NCI-H510A treated with DMSO at 0.1 percent for 48 hours (cell line): ENCODE results near the gene KCTD5.
"Not testable (repeated sequence)": the region's sequence is repeated elsewhere in the genome, so short reads cannot be mapped to it uniquely, and the experiment has no call there.

ENCODE experiments used
- DNase-seq: peaks from one replicate; lab custom pipeline; 2025; lab: John Stamatoyannopoulos, UW

Gene KCTD5

DNA sequence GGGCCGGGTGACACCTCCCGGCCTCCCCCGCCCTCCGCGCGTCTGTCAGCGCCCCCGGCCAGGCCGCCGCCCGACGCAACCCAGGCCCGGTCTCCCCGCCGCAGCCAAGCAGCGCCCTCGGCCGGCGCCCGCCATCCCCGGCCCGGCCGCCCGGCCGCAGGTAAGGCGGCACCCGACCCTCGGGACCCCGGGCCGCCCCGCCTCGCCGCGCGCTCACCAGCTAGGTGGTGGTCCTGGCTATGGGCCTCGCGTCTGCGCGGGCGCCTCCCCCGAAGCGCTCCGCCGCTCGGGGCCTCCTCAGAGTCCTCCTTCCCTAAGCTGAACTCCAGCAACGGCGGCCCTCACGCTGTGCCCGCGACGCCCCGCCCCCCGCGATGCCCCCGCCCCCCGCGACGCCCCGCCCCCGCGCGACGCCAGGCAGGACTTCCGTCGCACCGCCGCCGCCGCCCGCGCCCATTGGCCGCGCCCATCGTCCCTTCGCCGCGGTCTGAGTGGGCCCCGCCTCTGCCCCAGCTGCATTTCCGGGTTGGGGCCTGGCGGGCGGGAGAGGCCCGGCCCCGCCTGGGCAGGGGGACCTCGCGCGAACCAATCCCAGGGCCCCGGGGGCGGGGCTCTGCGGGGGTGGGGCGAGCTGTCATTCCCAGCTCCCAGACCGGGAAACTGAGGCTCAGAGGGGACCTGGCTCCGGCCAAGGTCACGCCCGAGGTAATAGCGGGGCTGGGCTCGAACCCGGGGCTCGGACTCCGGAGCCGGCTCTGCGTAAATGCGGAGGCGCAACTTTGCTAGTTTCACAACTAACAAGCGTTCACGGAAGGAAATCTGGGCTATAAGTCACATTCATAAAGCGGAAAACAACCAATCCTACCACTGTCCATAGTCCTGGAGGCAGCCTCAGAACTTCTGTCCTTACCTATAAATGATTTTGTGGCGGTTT, 9.0 kb upstream of the KCTD5 start:
- DNase-seq, result peak; percentile 61

GRCh38 chr16:2675021-2675420, 7.3 kb upstream of the KCTD5 start:
- no peak for DNase-seq

GRCh38 chr16:2675714-2676113, 6.6 kb upstream of the KCTD5 start:
- DNase-seq, result no peak

GRCh38 chr16:2676937-2677336, 5.4 kb upstream of the KCTD5 start:
- not testable (repeated sequence) for DNase-seq

GRCh38 chr16:2678206-2678965, 3.9 kb upstream of the KCTD5 start:
- not testable (repeated sequence) for DNase-seq

DNA sequence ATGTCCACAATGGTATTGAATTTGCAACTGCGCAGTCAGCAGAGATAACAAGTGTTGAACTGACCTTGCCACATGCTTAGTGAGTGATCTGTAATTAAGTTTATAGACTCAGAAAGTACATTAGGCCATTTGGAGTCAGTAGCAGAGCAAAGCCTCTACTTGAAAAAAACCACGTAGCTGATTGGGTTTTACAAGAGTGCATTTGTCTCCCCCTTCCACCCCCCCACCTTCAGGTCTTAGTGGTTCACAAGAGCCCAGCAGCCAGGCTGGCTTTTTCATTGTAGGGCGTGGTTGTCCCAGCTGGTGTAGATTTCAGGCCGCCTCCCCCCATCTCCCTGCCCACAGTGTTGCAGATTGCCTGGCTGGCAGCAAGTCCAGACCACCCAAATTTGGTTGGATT, 2.4 kb upstream of the KCTD5 start:
- not testable (repeated sequence) for DNase-seq

DNA sequence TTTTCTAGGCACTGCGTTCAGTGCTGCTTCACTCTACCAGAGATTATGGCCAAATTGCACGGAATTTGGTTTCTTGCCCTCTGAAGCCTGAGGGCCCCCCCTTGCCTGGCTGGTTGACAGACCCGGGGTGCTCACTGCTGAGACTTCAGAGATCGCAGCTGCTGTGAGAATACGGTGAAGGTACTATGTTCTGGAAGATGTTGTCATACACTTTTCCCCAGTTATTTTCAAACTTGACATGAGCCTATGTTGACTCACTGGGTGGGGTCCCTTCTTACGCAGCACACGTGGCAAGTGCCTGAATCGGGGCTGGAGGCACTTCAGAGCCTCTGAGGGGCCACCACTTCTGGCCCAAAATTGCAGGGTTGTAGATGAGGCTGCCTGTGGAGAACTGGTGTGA, 2.0 kb upstream of the KCTD5 start:
- not testable (repeated sequence) for DNase-seq

DNA sequence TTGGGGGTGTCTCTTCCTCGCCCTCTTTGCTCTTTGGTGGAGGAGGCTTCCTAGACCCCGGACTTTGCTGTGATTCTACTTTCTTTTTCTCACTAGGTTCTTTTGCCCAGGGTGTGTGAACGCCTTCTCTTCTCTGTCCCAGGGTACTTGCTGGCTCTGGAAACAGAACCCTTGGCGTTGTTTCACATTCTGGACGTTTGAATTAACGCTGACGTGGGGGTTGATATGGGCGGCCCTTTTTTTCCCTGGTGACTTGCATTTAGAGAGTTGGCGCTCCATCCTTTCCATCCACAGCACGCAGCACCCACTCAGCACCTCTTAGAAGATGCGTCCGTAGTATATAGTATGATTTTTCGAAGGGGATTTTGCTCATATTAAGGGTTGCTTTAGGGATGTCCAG, 718 bp downstream of the KCTD5 start:
- DNase-seq, result not testable (repeated sequence)

DNA sequence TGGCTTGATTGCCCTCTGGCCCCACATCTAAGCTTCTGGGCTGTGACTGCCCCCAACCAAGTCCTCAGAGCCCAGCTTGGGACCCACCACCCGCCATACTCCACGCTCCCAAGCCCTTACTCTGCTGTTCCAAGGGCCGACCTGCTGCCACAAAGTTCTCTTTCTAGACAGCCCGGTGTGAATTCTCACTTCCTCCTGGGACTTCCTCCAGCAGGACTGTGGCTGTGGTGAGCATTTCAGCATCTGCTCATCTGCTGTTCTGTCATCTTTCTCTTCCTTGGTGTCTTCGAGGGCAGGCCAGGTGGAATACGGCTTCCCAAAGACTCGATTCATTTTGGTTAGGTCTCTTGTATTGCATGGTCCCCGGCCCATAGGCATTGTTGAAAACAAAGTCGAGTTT, 3.8 kb downstream of the KCTD5 start:
- not testable (repeated sequence) for DNase-seq

- DNase-seq, result no peak
These were observed 4.7 kb downstream of the KCTD5 start for GRCh38 chr16:2686912-2687507.

- no peak for DNase-seq
These were observed 5.4 kb downstream of the KCTD5 start for GRCh38 chr16:2687531-2688308.

DNA sequence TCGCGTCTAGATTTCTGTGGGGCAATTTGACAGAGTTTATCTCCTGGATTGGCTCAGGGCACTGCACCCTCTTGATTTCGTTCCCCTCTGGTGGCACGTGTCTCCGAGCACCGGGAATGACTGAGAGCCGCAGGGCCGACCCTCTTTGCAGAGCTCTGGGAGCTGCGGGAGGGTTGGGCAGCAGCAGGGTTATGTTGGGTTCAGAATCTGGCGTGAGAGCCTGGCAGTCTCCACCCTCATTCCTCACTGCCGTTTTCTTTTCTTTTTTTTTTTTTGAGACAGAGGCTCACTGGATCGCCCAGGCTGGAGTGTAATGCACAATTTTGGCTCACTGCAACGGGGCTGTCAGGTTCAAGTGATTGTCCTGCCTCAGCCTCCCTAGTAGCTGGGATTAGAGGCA, 7.1 kb downstream of the KCTD5 start:
- DNase-seq, result not testable (repeated sequence)

GRCh38 chr16:2689968-2690801, 7.9 kb downstream of the KCTD5 start:
- no peak for DNase-seq

GRCh38 chr16:2690852-2691251, 8.5 kb downstream of the KCTD5 start:
- DNase-seq, result no peak

GRCh38 chr16:2691491-2692248, 9.3 kb downstream of the KCTD5 start:
- DNase-seq, result no peak

DNA sequence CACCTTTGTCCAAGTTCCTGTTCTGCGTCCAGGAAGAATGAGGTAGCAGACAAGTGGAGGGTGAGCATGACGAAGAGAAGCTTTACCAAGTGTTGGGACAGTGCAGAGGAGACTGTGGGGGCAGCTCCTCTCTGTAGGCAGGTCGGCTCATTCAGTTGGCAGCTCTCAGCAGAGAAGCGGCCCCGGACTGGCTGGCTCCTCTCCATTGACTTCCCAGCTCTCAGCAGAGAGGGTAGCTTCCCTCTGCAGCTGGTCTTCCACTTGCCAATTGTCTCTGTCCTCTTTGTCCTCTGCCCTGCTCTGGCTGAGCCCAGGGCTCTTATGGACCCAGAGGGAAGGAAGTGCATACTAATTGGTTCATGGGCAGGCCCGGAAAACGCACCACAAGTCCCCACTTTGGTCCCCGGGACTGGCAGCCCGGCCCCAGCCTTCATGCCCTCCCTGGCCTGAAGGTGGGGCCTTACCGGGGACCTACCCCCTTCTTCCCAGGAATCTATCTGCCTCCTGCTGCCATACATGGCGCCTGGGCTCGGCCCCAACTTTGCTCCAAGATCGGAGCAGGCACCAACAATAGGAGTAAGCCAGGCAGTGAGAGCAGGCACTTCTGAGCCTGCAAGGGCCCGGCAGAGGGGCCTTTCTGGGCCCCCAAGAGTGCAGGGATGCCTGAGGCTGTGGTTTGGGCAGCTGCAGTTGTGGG, 10.1 kb downstream of the KCTD5 start:
- DNase-seq, result no peak

DNA sequence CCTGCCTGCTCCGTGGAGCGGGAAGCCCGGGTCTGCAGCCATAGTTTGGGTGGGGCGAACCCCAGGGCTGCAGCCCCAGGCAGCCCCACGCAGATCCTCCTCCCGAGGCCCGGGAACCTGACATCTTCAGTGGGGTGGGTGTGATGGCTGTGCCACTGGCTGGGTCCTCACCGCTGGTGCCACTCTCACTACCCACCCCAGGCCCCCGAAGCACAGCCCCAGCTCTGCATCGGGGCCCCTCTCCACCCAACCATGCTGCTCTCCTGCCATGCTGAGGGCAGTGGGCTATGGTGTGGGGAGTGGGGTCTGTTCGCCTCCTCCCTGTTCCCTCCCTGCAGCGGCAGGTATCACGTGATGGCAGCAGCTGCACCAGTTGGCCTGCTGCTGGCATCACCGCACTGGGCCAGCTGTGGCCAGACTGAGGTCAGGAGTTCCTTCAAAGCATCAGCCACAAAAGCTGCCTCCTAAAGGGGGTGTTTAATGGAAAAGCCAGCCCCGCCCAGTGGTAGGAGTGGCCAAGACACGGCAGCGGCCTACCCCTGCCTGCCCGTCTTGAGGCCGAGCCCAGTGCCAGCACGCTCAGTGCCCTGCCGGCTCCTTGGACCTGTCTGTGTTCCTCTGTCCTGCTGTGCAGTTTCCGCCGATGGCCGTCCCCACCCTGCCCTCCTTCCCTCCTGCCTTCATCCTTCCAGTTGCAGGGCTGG, 10.8 kb downstream of the KCTD5 start:
- no peak for DNase-seq

DNA sequence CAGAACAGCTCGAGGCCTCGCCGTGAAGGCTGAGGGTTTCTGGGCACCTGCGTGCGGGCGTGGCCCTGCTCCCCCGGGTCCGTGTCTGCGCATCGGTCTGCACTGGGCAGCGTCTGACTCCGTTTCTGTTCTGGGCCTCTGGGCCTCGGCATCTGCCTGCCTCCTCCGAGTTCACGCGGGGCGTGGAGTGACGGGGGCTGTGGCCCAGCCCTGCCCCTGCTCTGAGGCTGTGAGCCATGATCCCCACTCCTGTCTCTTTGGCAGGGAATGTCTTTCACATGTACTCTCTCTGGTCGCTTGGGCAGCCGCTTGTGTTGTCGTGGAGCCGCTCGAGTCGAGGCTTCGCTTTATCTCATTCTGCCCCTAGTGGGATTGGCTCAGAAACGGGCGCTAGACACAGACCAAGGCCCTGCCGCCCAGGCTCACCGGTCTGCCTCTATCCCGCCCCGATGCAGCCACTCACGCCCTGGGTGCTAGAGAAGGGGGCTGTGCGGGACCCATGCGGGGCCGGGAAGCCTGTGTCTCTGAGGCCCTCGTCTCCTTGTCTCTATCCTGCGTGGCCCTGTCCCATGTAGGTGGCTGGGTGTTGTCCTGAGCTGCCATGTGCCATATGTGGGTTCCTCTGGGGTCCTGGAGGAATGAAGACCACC, 14.4 kb downstream of the KCTD5 start:
- not testable (repeated sequence) for DNase-seq
